DND-41 (cell line): ENCODE measurements around the gene TCL1B.

Source experiments
- CTCF ChIP-seq: IDR thresholded peaks from 2 replicates; pipeline ENCODE4 v1.5.1; 2012; ENCODE audit warnings: borderline replicate concordance, low read length, moderate library complexity, mild to moderate bottlenecking; ENCODE audit not compliant: poor library complexity, severe bottlenecking; ENCODE audit errors: extremely low read depth
- EZH2 ChIP-seq: IDR thresholded peaks from 3 replicates; pipeline ENCODE4 v1.6.1; 2012; ENCODE audit warnings: borderline replicate concordance, low read depth, mild to moderate bottlenecking, moderate library complexity, low read length, inconsistent platforms; ENCODE audit not compliant: severe bottlenecking

GRCh38 chr14:95710106-95710505 is 23.9 kb downstream of the TCL1B start:
- no peak for TF ChIP-seq CTCF
- no peak for TF ChIP-seq EZH2
